K562 (cell line): Measurements from ENCODE around the gene PPP1R9A.

Source experiments
- EZH2 ChIP-seq: IDR thresholded peaks from 2 replicates; pipeline ENCODE4 v1.6.1; 2012; ENCODE audit warnings: low read depth, mild to moderate bottlenecking, inconsistent platforms, low read length, borderline replicate concordance
- IFI16 ChIP-seq: fragments of 250-450 bp; sonication (Bioruptor Pico); IDR thresholded peaks from 2 replicates; pipeline ENCODE4 v2.1.2; 2022; ENCODE audit warnings: mild to moderate bottlenecking, inconsistent platforms
- RFX5 ChIP-seq: IDR thresholded peaks from 2 replicates; pipeline ENCODE4 v1.6.1; 2011; ENCODE audit warnings: low read depth, mild to moderate bottlenecking, improper control_type of control experiment, low read length
- SIX5 ChIP-seq, 2 experiments: IDR thresholded peaks; 2 replicates each; pipeline ENCODE4 v1.6.1; 2011; ENCODE audit warnings: low read length in 2 of 2, borderline replicate concordance in 1 of 2, low read depth in 1 of 2, mild to moderate bottlenecking in 1 of 2, moderate library complexity in 1 of 2; ENCODE audit not compliant: insufficient read depth in 1 of 2
- SMARCB1 ChIP-seq: IDR thresholded peaks from 2 replicates; pipeline ENCODE4 v1.6.1; 2011; ENCODE audit warnings: improper control_type of control experiment, low read depth; ENCODE audit not compliant: insufficient read length
- ZNF143 ChIP-seq: sonication (generic); formaldehyde crosslinking; IDR thresholded peaks from 2 replicates; pipeline ENCODE4 v1.9.0; 2022; ENCODE audit warnings: mild to moderate bottlenecking, missing genetic modification reagents
- ZNF23 ChIP-seq: fragments of 250-450 bp; sonication (Bioruptor Pico); IDR thresholded peaks from 2 replicates; pipeline ENCODE4 v1.4.0; 2020; ENCODE audit warnings: mild to moderate bottlenecking
- ZNF449 ChIP-seq: fragments of 250-450 bp; sonication (Bioruptor Pico); IDR thresholded peaks from 2 replicates; pipeline ENCODE4 v1.8.0; 2022; ENCODE audit warnings: moderate library complexity, mild to moderate bottlenecking, inconsistent platforms

GRCh38 chr7:94962661-94963060, 55.3 kb downstream of the PPP1R9A start:
- TF ChIP-seq IFI16 (CRISPR knock-in tag): no peak
- TF ChIP-seq SMARCB1: no peak
- no peak for TF ChIP-seq SIX5 (IDR thresholded peaks at IDR 0.05; ENCODE audit: borderline replicate concordance in 1 of 2, insufficient read depth in 1 of 2, low read depth in 1 of 2, low read length in 2 of 2)
- TF ChIP-seq EZH2: no peak
- no peak for TF ChIP-seq ZNF449 (CRISPR knock-in tag)
- no peak for TF ChIP-seq ZNF143 (CRISPR knock-in tag)
- TF ChIP-seq ZNF23: no peak
- no peak for TF ChIP-seq RFX5
